Left ventricle myocardium inferior (tissue), 1 donor: ENCODE results near the gene TRIOBP. TPM values are rescaled to one million over a fixed set of nuclear protein-coding genes. Genes with fewer than 3 reads are reported as not detected.

Experiments
- DNase-seq: peaks from one replicate; pipeline ENCODE4 v3.0.0-alpha.2; 2020
- H3K27ac ChIP-seq: fragments of 200-600 bp; replicated peaks from 2 replicates; pipeline ENCODE4 v1.8.0; 2021
- H3K27me3 ChIP-seq: fragments of 200-600 bp; 2 replicates; pipeline ENCODE4 v1.8.0; 2021; ENCODE audit warnings: low read depth
- H3K36me3 ChIP-seq: fragments of 200-600 bp; 2 replicates; pipeline ENCODE4 v1.8.0; 2021
- H3K4me1 ChIP-seq: fragments of 200-600 bp; 2 replicates; pipeline ENCODE4 v1.8.0; 2021
- H3K4me3 ChIP-seq: fragments of 200-600 bp; 2 replicates; pipeline ENCODE4 v1.8.0; 2021; ENCODE audit warnings: mild to moderate bottlenecking, moderate library complexity
- H3K9me3 ChIP-seq: fragments of 200-600 bp; replicated peaks from 2 replicates; pipeline ENCODE4 v1.8.0; 2021
- intact Hi-C: fragments of 100-400 bp; cut with micrococcal nuclease; formaldehyde crosslinking; loops from one replicate; pipeline ENCODE4 v1.11.0; 2022
- total RNA-seq: library from RNA; stranded (reverse); fragmentation: NEBNext Ultra II Directional; extraction: Animal tissue kit (Norgen Biotek cat#: 25700); gene quantifications from one replicate; pipeline ENCODE4 v1.2.1, GENCODE V29; 2021
- TF ChIP-seq, protein P1 (sequence below): fragments of 200-600 bp; IDR thresholded peaks from 2 replicates; pipeline ENCODE4 v1.8.0; 2021; ENCODE audit warnings: antibody characterized with exemption, mild to moderate bottlenecking, borderline replicate concordance
- donor health status: DM: no; HTN: yes; CAD: no; lungs with severe emphysema.

Gene TRIOBP
- total RNA-seq, 1 donor from 2014 or later, result 86.5 TPM

DNA sequence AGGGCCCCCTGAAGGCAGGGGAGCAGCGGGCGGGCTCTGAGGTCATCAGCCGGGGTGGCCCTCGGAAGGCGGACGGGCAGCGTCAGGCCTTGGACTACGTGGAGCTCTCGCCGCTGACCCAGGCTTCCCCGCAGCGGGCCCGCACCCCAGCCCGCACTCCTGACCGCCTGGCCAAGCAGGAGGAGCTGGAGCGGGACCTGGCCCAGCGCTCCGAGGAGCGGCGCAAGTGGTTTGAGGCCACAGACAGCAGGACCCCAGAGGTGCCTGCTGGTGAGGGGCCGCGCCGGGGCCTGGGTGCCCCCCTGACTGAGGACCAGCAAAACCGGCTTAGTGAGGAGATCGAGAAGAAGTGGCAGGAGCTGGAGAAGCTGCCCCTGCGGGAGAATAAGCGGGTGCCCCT, 60.8 kb downstream of the TRIOBP start:
- H3K4me3 ChIP-seq, result no peak overlapping the region
- intact Hi-C loops, result no loop called here
- peaks cover 42% of the 10 kb centered on the region for H3K4me1 ChIP-seq
- peak overlapping the region; percentile 36 for H3K27ac ChIP-seq
- no peaks in the 10 kb centered on the region for H3K9me3 ChIP-seq
- DNase-seq, result no peak
- TF ChIP-seq, protein P1, sequence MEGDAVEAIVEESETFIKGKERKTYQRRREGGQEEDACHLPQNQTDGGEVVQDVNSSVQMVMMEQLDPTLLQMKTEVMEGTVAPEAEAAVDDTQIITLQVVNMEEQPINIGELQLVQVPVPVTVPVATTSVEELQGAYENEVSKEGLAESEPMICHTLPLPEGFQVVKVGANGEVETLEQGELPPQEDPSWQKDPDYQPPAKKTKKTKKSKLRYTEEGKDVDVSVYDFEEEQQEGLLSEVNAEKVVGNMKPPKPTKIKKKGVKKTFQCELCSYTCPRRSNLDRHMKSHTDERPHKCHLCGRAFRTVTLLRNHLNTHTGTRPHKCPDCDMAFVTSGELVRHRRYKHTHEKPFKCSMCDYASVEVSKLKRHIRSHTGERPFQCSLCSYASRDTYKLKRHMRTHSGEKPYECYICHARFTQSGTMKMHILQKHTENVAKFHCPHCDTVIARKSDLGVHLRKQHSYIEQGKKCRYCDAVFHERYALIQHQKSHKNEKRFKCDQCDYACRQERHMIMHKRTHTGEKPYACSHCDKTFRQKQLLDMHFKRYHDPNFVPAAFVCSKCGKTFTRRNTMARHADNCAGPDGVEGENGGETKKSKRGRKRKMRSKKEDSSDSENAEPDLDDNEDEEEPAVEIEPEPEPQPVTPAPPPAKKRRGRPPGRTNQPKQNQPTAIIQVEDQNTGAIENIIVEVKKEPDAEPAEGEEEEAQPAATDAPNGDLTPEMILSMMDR, result no peak
- no peaks in the 10 kb centered on the region for H3K27me3 ChIP-seq
- H3K36me3 ChIP-seq, result peaks cover 78% of the 10 kb centered on the region

DNA sequence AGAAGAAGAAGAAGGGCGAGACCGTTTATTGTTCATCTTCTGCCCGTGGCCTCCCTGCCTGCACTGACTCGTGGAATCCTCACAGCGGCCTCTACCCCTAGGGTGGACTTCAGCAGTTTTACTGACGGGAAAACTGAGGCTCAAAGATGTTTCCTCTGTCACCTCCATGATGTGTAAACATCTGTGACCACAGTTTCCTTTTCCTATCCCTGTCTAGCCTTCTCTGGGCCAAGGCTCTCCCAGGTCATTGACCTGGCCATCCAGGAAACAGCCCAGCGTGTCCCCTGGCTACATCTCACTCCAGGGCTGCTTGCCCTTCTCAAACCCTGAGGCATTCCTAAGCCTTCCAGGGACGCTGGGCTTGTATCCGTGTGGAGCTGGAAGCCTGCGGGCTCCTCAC, 61.8 kb downstream of the TRIOBP start:
- H3K9me3 ChIP-seq, result no peaks in the 10 kb centered on the region
- intact Hi-C loops, result no loop called here
- H3K4me1 ChIP-seq, result peaks cover 32% of the 10 kb centered on the region
- TF ChIP-seq, protein P1, result no peak
- no peak for DNase-seq
- peak overlapping the region; percentile 36 for H3K27ac ChIP-seq
- H3K27me3 ChIP-seq, result no peaks in the 10 kb centered on the region
- H3K36me3 ChIP-seq, result peaks cover 88% of the 10 kb centered on the region
- H3K4me3 ChIP-seq, result no peak overlapping the region

DNA sequence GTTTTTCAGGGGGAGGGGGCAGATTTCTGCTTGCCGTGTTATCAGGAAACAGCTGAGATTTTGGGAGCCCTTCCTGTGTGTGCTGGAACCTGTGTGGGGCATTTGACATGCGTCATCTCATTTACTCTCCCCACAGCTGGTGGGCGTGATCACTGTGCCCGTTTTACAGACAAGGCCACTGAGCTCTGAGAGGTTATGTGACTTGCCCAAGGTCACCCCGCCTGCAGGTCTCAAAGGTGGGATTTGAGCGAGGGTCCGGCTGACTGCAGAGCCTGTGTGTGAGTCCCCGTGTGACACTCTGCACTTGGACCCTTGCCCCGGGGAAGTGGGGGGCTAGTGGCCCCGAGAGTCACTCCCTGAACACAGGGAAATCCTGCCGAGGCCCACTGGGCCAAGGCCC, 62.4 kb downstream of the TRIOBP start:
- peak overlapping the region; percentile 36 for H3K27ac ChIP-seq
- H3K9me3 ChIP-seq, result no peaks in the 10 kb centered on the region
- H3K4me3 ChIP-seq, result no peak overlapping the region
- peaks cover 28% of the 10 kb centered on the region for H3K4me1 ChIP-seq
- H3K27me3 ChIP-seq, result no peaks in the 10 kb centered on the region
- no peak for DNase-seq
- intact Hi-C loops, result no loop called here
- TF ChIP-seq, protein P1, result no peak
- H3K36me3 ChIP-seq, result peaks cover 93% of the 10 kb centered on the region

DNA sequence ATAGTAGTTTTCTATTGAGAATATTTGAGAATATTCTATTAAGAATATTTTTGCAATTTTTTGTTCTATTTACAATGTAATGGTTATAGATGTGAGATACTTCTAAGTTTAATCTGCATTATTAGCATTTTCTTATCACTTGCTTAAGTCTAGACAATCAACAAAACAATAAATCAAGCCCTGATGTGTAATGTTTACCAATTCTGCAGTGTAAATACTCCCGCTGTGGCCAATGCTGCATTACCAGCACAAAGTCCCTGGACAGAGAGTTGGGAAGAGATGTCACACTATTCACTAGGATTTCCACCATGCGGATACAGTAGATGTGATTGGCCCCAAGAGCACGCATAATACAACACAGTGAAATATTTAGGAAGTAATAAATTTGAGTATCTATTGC, 63.3 kb downstream of the TRIOBP start:
- TF ChIP-seq, protein P1, result no peak
- DNase-seq, result no peak
- intact Hi-C loops, result no loop called here
- H3K4me3 ChIP-seq, result no peak overlapping the region
- no peaks in the 10 kb centered on the region for H3K9me3 ChIP-seq
- peaks cover 89% of the 10 kb centered on the region for H3K36me3 ChIP-seq
- peaks cover 28% of the 10 kb centered on the region for H3K4me1 ChIP-seq
- no peak overlapping the region for H3K27ac ChIP-seq
- H3K27me3 ChIP-seq, result no peaks in the 10 kb centered on the region

DNA sequence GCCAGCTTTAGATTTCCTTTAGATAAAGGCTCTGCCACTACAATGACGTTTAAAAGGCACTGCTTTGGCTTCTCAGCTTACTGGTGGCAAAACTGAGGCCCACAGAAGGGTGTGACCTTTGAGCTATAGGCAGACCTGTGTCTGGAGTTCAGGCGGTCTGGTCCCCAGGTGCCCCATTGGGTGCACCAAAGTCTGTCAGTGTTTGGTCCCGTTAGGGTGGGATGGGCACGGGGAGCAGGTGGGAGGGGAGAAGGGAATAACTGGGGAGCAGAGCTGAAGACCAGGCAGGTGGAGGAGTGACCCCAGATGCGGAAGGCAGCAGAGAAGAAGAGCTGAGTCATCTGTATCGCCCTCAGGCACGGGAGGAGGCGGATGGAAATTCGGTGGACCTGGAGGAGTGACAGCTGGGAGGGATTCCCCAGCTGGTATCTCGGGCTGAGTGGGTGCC, 65.6 kb downstream of the TRIOBP start:
- no peak for DNase-seq
- TF ChIP-seq, protein P1, result no peak
- Histone ChIP-seq H3K9me3 (no peaks in the 10 kb centered on the region), H3K4me1 (peaks cover 35% of the 10 kb centered on the region), H3K27ac (no peak overlapping the region), H3K36me3 (peaks cover 84% of the 10 kb centered on the region), H3K27me3 (no peaks in the 10 kb centered on the region), H3K4me3 (no peak overlapping the region)
- intact Hi-C loops, result no loop called here

DNA sequence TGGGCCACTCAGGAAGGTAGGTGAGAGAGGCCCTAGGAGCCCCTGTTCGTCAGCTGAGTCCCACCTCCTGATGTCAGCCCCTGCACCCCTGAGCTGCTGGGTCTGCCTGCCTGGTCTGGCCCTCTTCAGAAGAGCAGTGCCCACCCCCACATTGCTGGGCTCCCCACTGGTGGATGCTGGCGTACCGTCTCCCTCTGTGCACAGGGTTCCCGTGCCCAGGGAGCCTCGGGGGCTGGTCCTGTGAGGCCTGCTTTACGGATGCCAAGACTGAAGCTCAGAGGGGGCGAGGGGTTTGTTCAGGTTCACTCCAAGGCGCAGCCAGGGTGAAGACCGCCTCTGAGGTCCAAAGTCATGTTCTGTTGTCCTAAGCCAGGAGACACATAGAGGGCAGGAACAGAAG, 66.2 kb downstream of the TRIOBP start:
- TF ChIP-seq, protein P1, result no peak
- no peaks in the 10 kb centered on the region for H3K9me3 ChIP-seq
- no peak overlapping the region for H3K27ac ChIP-seq
- H3K4me3 ChIP-seq, result no peak overlapping the region
- H3K36me3 ChIP-seq, result peaks cover 84% of the 10 kb centered on the region
- DNase-seq, result no peak
- no peaks in the 10 kb centered on the region for H3K27me3 ChIP-seq
- intact Hi-C loops, result no loop called here
- H3K4me1 ChIP-seq, result peaks cover 29% of the 10 kb centered on the region
